ENCODE results near the gene TMEM38B.

The TMEM38B gene

DNA sequence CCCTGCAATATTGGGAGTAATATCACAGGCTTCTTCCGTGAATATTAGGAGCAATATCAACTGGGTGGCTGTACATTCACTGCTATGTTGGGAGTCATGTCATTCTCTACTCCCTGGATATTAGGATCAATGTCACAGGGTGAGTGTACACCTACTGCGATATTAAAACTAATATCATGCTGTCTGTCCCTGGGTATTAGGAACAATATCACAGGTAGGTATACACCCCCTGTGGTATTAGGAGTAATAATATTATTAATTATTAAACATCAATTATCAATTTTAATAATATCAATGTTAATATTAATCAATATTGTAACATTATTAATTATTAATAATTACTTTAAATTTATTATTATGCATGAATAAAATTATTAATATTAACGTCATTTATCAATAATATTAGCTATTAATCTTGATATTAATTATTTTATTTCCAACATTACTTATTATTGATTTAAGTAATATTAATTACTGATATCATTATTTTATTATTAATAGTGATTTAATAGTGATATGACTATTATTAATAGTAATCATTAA lies 121.9 kb downstream of the TMEM38B start:
- DNase-seq (ENCODE audit: low read depth), result no peak
- TF ChIP-seq CTCF (conservative IDR thresholded peaks at IDR 0.05; ENCODE audit: low read depth, low read length), result no peak
- H3K4me3 ChIP-seq (ENCODE audit: low read depth, low read length), result no peak overlapping the region

GRCh38 chr9:105816981-105817380 lies 122.6 kb downstream of the TMEM38B start:
- no peak for TF ChIP-seq CTCF (conservative IDR thresholded peaks at IDR 0.05; ENCODE audit: low read depth, low read length)
- no peak for DNase-seq (ENCODE audit: low read depth)
- no peak overlapping the region for H3K4me3 ChIP-seq (ENCODE audit: low read depth, low read length)

- DNase-seq (ENCODE audit: low read depth), result no peak
- no peak overlapping the region for H3K4me3 ChIP-seq (ENCODE audit: low read depth, low read length)
- TF ChIP-seq CTCF (conservative IDR thresholded peaks at IDR 0.05; ENCODE audit: low read depth, low read length), result no peak
Observed at GRCh38 chr9:105818903-105819302, 124.6 kb downstream of the TMEM38B start.

DNA sequence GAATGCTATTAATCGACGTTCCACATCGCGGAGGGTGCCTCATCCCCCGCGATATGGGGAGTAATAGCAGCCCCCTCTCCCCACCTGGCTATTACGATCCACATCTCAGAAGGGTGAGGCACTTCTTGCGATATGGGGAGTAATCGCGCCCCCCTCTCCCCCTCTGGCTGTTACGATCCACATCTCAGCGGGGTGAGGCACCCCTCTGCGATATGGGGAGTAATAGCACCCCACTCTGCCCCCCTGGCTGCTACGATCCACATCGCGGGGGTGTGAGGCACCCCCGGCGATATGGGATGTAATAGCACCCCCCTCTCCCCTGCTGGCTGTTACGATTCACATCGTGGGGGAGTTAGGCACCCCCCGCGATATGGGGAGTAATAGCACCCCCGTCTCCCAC lies 128.5 kb downstream of the TMEM38B start:
- TF ChIP-seq CTCF (conservative IDR thresholded peaks at IDR 0.05; ENCODE audit: low read depth, low read length), result no peak
- DNase-seq (ENCODE audit: low read depth), result no peak
- H3K4me3 ChIP-seq (ENCODE audit: low read depth, low read length), result no peak overlapping the region
